C4-2B (cell line): ENCODE measurements around the gene POLG2.

ENCODE experiments used
- CTCF ChIP-seq: fragments of 450-650 bp; conservative IDR thresholded peaks from 2 replicates; pipeline ENCODE4 v1.5.1; 2017; ENCODE audit warnings: mild to moderate bottlenecking
- ZFX ChIP-seq: fragments of 450-650 bp; IDR thresholded peaks from 2 replicates; pipeline ENCODE4 v1.6.1; 2017

- TF ChIP-seq CTCF (no peak), ZFX (no peak; the same call in 1 of the 2 replicates)
These were observed 9.9 kb upstream of the POLG2 start, which contains the start of gene CEP95 for GRCh38 chr17:64506576-64507412.
